K562 (cell line): ENCODE data around the gene PRKACA. TPM values are rescaled to one million over a fixed set of nuclear protein-coding genes. Genes with fewer than 3 reads are reported as not detected.
A peak's percentile ranks its signal among the peaks of the same experiment; 100 is the strongest.

ENCODE experiments used
- HES1 ChIP-seq: fragments of 450-650 bp; IDR thresholded peaks from 2 replicates; pipeline ENCODE4 v1.6.1; 2016; ENCODE audit warnings: low read depth, mild to moderate bottlenecking, moderate library complexity
- HOXB6 ChIP-seq: fragments of 250-450 bp; sonication (Bioruptor Pico); IDR thresholded peaks from 2 replicates; pipeline ENCODE4 v1.5.1; 2022; ENCODE audit warnings: mild to moderate bottlenecking, borderline replicate concordance
- ID3 ChIP-seq, 2 experiments: fragments of 250-450 bp in 1 of 2; fragments of 450-650 bp in 1 of 2; sonication (Bioruptor Pico) in 1 of 2; IDR thresholded peaks; 2 replicates each; pipeline versions ENCODE4 v1.6.1 to v1.8.0; 2016 to 2021; ENCODE audit warnings: mild to moderate bottlenecking in 2 of 2, moderate library complexity in 2 of 2, missing compliant biosample characterization in 1 of 2, missing genetic modification characterization in 1 of 2
- LCOR ChIP-seq: sonication (generic); formaldehyde crosslinking; IDR thresholded peaks from 2 replicates; pipeline ENCODE4 v1.8.0; 2022; ENCODE audit warnings: mild to moderate bottlenecking, missing genetic modification reagents
- MTA3 ChIP-seq: fragments of 450-650 bp; formaldehyde crosslinking; IDR thresholded peaks from 2 replicates; pipeline ENCODE4 v1.6.1; 2017; ENCODE audit warnings: mild to moderate bottlenecking, borderline replicate concordance
- POLR2AphosphoS5 ChIP-seq: IDR thresholded peaks from 2 replicates; pipeline ENCODE4 v1.6.1; 2011; ENCODE audit warnings: mild to moderate bottlenecking, low read depth, low read length, moderate library complexity; ENCODE audit not compliant: control insufficient read depth, insufficient read depth
- RBM17 ChIP-seq: fragments of 200-400 bp; formaldehyde crosslinking; IDR thresholded peaks from 2 replicates; pipeline ENCODE4 v1.6.1; 2017; ENCODE audit warnings: low read depth, mild to moderate bottlenecking, low read length, borderline replicate concordance
- ZFPM2 ChIP-seq: fragments of 250-450 bp; sonication (Bioruptor Pico); IDR thresholded peaks from 2 replicates; pipeline ENCODE4 v1.5.1; 2022; ENCODE audit warnings: mild to moderate bottlenecking
- ZNF316 ChIP-seq: fragments of 450-650 bp; IDR thresholded peaks from 2 replicates; pipeline ENCODE4 v1.6.1; 2016
- polyA plus RNA-seq, 8 experiments: library from polyadenylated mRNA; depleted of rRNA in 4 of 8; stranded (reverse) in 5 of 8; unstranded in 3 of 8; fragments of >200 nt; fragmentation: Nextera tagmentation in 2 of 8; fragmentation: Illumina TruSeq in 1 of 8; extraction: Ambion mirVana in 2 of 8; extraction: Trizol in 1 of 8; gene quantifications; 2 replicates each; pipeline versions ENCODE4 v1.2.1 to v1.2.3, GENCODE V29; 2011 to 2014; ENCODE audit warnings: inconsistent platforms in 1 of 8, missing spikeins in 1 of 8
- total RNA-seq, 7 experiments: library from RNA; depleted of rRNA in 6 of 7; stranded (reverse); fragments of >200 nt in 6 of 7; fragmentation: Illumina TruSeq in 2 of 7; extraction: Trizol in 2 of 7; gene quantifications; 2 replicates each; pipeline versions ENCODE4 v1.2.1 to v1.2.3, GENCODE V29; 2011 to 2021; ENCODE audit warnings: low replicate concordance in 1 of 7
- TF ChIP-seq, protein P1 (sequence below), 2 experiments: fragments of 450-650 bp; IDR thresholded peaks; 2 replicates each; pipeline ENCODE4 v1.6.1; 2016

Gene PRKACA
- total and polyA plus RNA-seq, 9 of the 15 experiments (the other 6 are each of a cell fraction or from before 2014, with no cell fraction given), result 1.2 to 63.1 (median 13.0) TPM

DNA sequence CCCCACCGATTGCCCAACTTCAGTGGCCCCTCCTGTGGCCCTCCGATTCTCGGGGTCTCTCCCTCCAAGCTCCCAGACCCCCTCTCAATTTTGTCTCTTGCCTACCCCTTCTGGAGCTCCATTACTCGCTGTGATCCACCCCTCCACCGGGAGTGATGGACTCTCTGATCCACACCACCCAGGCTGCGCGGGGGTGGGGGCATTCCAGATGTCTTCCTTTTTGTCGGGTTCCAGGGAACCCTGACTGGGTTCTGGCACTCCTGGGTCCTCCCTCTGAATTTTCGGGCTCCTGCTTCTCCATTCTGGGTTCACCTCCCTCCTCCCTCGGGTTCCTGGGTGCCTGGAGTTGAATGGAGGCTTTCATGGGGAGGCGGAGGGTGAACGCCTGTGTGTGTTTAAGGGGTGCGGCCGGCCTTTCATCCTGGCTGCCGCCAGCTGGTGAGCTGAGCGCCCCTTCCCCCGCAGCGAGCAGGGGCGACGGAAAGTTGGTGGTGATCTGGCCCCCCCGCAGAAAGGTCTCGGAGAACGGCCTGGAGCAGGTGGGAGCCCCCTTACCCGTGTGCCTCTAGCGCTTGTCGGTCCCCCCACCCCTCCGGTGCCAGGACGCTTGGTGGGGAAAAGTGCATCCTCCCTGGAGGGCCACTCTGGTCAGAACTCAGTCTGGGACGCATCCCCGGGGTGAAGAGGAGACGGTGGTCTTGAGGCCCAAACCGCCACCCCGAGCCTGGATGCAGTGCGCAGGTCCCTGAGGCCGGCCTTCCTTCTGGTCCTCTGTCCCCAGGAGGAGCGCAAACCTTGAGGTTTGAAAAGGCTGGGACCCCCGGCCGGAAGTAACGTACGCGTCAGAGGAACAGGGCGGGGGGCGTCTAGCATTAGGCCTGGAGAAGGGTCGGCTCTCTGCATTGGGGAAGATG is 43.4 kb downstream of the PRKACA start (continued):
- TF ChIP-seq MTA3 (no peak), POLR2AphosphoS5 (no peak), HES1 (no peak), HOXB6 (no peak), RBM17 (no peak), ZFPM2 (no peak), LCOR (0 out of 2 replicates have a peak, but pooled peaks have one; percentile 18), ID3 (CRISPR knock-in tag; IDR thresholded peaks at IDR 0.05) (no peak), ID3 (tag; IDR thresholded peaks at IDR 0.05) (no peak), ZNF316 (no peak)
- TF ChIP-seq, protein P1, sequence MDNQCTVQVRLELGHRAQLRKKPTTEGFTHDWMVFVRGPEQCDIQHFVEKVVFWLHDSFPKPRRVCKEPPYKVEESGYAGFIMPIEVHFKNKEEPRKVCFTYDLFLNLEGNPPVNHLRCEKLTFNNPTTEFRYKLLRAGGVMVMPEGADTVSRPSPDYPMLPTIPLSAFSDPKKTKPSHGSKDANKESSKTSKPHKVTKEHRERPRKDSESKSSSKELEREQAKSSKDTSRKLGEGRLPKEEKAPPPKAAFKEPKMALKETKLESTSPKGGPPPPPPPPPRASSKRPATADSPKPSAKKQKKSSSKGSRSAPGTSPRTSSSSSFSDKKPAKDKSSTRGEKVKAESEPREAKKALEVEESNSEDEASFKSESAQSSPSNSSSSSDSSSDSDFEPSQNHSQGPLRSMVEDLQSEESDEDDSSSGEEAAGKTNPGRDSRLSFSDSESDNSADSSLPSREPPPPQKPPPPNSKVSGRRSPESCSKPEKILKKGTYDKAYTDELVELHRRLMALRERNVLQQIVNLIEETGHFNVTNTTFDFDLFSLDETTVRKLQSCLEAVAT (IDR thresholded peaks at IDR 0.05), result no peak
